Neuronal stem cell (in vitro differentiated cells): ENCODE data around the gene RIN2.

Source experiments
- DNase-seq: peaks from one replicate; pipeline ENCODE4 v3.0.0-alpha.2; 2013; ENCODE audit warnings: low spot score
- H2AFZ ChIP-seq: one replicate; pipeline ENCODE4 v1.6.1; 2013; ENCODE audit warnings: mild to moderate bottlenecking, low read length, inconsistent platforms
- H2AK5ac ChIP-seq: 2 replicates; pipeline ENCODE4 v1.6.1; 2013; ENCODE audit warnings: low read depth, mild to moderate bottlenecking, inconsistent platforms, low read length, moderate library complexity, mixed read lengths
- H2BK120ac ChIP-seq: 2 replicates; pipeline ENCODE4 v1.6.1; 2013; ENCODE audit warnings: low read depth, mild to moderate bottlenecking, inconsistent platforms, low read length, moderate library complexity, mixed read lengths
- H2BK12ac ChIP-seq: one replicate; pipeline ENCODE4 v1.6.1; 2013; ENCODE audit warnings: low read length, inconsistent platforms
- H2BK15ac ChIP-seq: 2 replicates; pipeline ENCODE4 v1.6.1; 2013; ENCODE audit warnings: mild to moderate bottlenecking, low read length, inconsistent platforms, mixed read lengths
- H2BK5ac ChIP-seq: one replicate; pipeline ENCODE4 v1.6.1; 2013; ENCODE audit warnings: inconsistent platforms, mild to moderate bottlenecking, low read length, moderate library complexity
- H3K14ac ChIP-seq: one replicate; pipeline ENCODE4 v1.6.1; 2013; ENCODE audit warnings: low read length, inconsistent platforms
- H3K18ac ChIP-seq: 2 replicates; pipeline ENCODE4 v1.6.1; 2013; ENCODE audit warnings: low read length, inconsistent platforms
- H3K23ac ChIP-seq: 2 replicates; pipeline ENCODE4 v1.6.1; 2013; ENCODE audit warnings: low read depth, mild to moderate bottlenecking, mixed read lengths, low read length, inconsistent platforms; ENCODE audit not compliant: poor library complexity
- H3K27ac ChIP-seq: replicated peaks from 3 replicates; pipeline ENCODE4 v1.5.1; 2013; ENCODE audit warnings: low read length, inconsistent platforms
- H3K27me3 ChIP-seq, 3 experiments: 2 replicates each; pipeline ENCODE4 v1.6.1; 2013; ENCODE audit warnings: low read length in 3 of 3, mild to moderate bottlenecking in 2 of 3, inconsistent platforms in 1 of 3, low read depth in 1 of 3, mixed read lengths in 1 of 3, moderate library complexity in 1 of 3; ENCODE audit not compliant: control insufficient read depth in 3 of 3, insufficient read depth in 3 of 3
- H3K36me3 ChIP-seq, 2 donors: replicated peaks in 1 of 2; 2 replicates each; pipeline ENCODE4 v1.6.1; 2013; ENCODE audit warnings: low read length in 2 of 2; ENCODE audit not compliant: control insufficient read depth in 2 of 2, insufficient read depth in 2 of 2
- H3K4ac ChIP-seq: 2 replicates; pipeline ENCODE4 v1.6.1; 2013; ENCODE audit warnings: inconsistent platforms, mild to moderate bottlenecking, low read length, moderate library complexity
- H3K4me1 ChIP-seq, 2 donors: 1 replicate in 1 of 2; 2 replicates in 1 of 2; pipeline ENCODE4 v1.6.1; 2013; ENCODE audit warnings: low read length in 2 of 2, low read depth in 1 of 2; ENCODE audit not compliant: control insufficient read depth in 2 of 2, insufficient read depth in 1 of 2
- H3K4me2 ChIP-seq: one replicate; pipeline ENCODE4 v1.6.1; 2013; ENCODE audit warnings: mild to moderate bottlenecking, low read length, inconsistent platforms; ENCODE audit not compliant: insufficient read depth, poor library complexity, severe bottlenecking
- H3K4me3 ChIP-seq, 2 donors: 2 replicates each; pipeline ENCODE4 v1.5.1; 2013; ENCODE audit warnings: low read length in 2 of 2, mild to moderate bottlenecking in 2 of 2, inconsistent platforms in 1 of 2, moderate library complexity in 1 of 2
- H3K79me1 ChIP-seq: one replicate; pipeline ENCODE4 v1.6.1; 2013; ENCODE audit warnings: low read depth, mild to moderate bottlenecking, inconsistent platforms, low read length, moderate library complexity
- H3K9ac ChIP-seq: one replicate; pipeline ENCODE4 v1.6.1; 2013; ENCODE audit warnings: mild to moderate bottlenecking, low read depth, low read length, inconsistent platforms; ENCODE audit not compliant: poor library complexity
- H3K9me3 ChIP-seq, 2 donors: replicated peaks in 1 of 2; 2 replicates each; pipeline versions ENCODE3 to v1.6.1; 2013; ENCODE audit warnings: low read length in 2 of 2, mild to moderate bottlenecking in 2 of 2, inconsistent platforms in 1 of 2, low read depth in 1 of 2, mixed read lengths in 1 of 2, moderate library complexity in 1 of 2; ENCODE audit not compliant: control insufficient read depth in 2 of 2, insufficient read depth in 1 of 2
- H4K8ac ChIP-seq: one replicate; pipeline ENCODE4 v1.6.1; 2013; ENCODE audit warnings: low read depth, mild to moderate bottlenecking, inconsistent platforms, low read length, moderate library complexity
- H4K91ac ChIP-seq: one replicate; pipeline ENCODE4 v1.6.1; 2013; ENCODE audit warnings: low read length, low read depth, mild to moderate bottlenecking, inconsistent platforms; ENCODE audit not compliant: poor library complexity
- WGBS, 2 donors: extraction: QIAGEN DNeasy Blood & Tissue Kit; methylation state at CpG; one replicate each; pipeline ENCODE4 v1.1.7; 2013; ENCODE audit warnings: missing lambda C conversion rate in 2 of 2, mixed read lengths in 1 of 2; ENCODE audit not compliant: insufficient read length in 2 of 2, insufficient replicate concordance in 1 of 2; ENCODE audit errors: extremely low coverage in 2 of 2; 5-methylcytosine and 5-hydroxymethylcytosine counted together

The RIN2 gene

DNA sequence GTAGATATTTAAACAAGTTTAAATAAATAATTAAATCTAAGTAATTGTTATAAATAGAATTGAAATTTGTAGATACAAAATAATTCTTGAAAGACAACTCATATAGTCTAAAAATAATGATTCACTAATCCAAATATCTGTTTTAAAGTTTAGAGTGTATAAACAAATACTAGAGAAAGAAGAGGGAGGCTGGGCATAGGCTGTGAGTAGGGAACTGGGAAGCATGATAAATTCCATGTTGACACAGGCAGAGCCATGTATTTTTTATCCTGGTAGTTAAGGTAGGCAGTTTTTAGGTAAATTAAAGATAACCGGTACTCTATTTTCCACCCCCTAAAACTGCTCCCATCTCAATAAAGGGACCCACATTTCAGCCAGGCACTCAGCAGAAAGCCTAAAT, 11.7 kb upstream of the RIN2 start:
- no peak overlapping the region for H2BK5ac ChIP-seq
- H2AFZ ChIP-seq: no peak overlapping the region
- no peak overlapping the region for H2BK12ac ChIP-seq
- no peak overlapping the region for H3K14ac ChIP-seq
- H3K79me1 ChIP-seq: no peaks in the 10 kb centered on the region
- no peak overlapping the region for H3K9ac ChIP-seq
- H3K18ac ChIP-seq: no peak overlapping the region
- no peak overlapping the region for H2AK5ac ChIP-seq
- no peak overlapping the region for H4K91ac ChIP-seq
- H4K8ac ChIP-seq: no peak overlapping the region
- H3K4me3 ChIP-seq: no peak overlapping the region
- no peak overlapping the region for H3K4ac ChIP-seq
- DNase-seq: no peak
- peaks cover 0 to 5% of the 10 kb centered on the region in 2 donors for H3K9me3 ChIP-seq
- no peaks in the 10 kb centered on the region for H3K36me3 ChIP-seq
- no peaks in the 10 kb centered on the region for H3K27me3 ChIP-seq
- no CpG with 5 or more reads among the region's 1 CpG for WGBS, 2 donors
- H3K23ac ChIP-seq: no peak overlapping the region
- H3K4me1 ChIP-seq: peaks cover 0 to 20% of the 10 kb centered on the region in 2 donors
- H2BK15ac ChIP-seq: no peak overlapping the region
- no peak overlapping the region for H3K27ac ChIP-seq
- no peak overlapping the region for H2BK120ac ChIP-seq
- H3K4me2 ChIP-seq: no peak overlapping the region

DNA sequence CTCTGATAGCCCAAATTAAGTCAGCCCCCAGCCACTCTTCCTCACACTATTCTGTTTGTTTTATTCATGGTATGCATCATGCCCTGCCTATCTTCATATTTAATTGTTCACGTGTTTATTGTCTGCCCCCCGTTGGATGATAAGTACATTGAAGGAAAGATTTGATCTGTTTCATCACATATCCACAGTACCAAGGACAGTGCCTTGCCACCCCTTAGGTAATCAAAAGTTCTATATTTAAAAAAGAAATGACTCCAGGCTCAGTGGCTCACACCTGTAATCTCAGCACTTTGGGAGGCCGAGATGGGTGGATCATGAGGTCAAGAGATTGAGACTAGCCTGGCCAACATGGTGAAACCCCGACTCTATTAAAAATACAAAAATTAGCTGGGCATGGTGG, 10.2 kb upstream of the RIN2 start:
- no CpG with 5 or more reads among the region's 4 CpGs for WGBS, 2 donors
- H2BK15ac ChIP-seq: no peak overlapping the region

GRCh38 chr20:19748681-19749080, 9.4 kb upstream of the RIN2 start:
- Histone ChIP-seq H3K4me1 (peaks cover 0 to 16% of the 10 kb centered on the region in 2 donors), H3K79me1 (no peaks in the 10 kb centered on the region), H4K8ac (no peak overlapping the region), H2BK15ac (no peak overlapping the region), H3K4me2 (no peak overlapping the region), H3K4me3 (no peak overlapping the region), H3K14ac (no peak overlapping the region), H3K27ac (no peak overlapping the region), H2BK120ac (no peak overlapping the region), H3K9ac (no peak overlapping the region), H3K4ac (no peak overlapping the region), H3K23ac (no peak overlapping the region), H2AFZ (no peak overlapping the region), H3K36me3 (no peaks in the 10 kb centered on the region), H3K18ac (no peak overlapping the region), H2BK12ac (no peak overlapping the region), H4K91ac (no peak overlapping the region), H2BK5ac (no peak overlapping the region), H2AK5ac (no peak overlapping the region), H3K27me3 (no peaks in the 10 kb centered on the region), H3K9me3 (peaks cover 0 to 5% of the 10 kb centered on the region in 2 donors)
- no peak for DNase-seq
- WGBS, 2 donors: no CpG with 5 or more reads among the region's 2 CpGs

More for the DNA sequence above, 10.2 kb upstream of the RIN2 start:
- H3K27ac ChIP-seq: no peak overlapping the region
- DNase-seq: no peak
- H2BK120ac ChIP-seq: no peak overlapping the region
- no peak overlapping the region for H2BK5ac ChIP-seq
- H3K4me2 ChIP-seq: no peak overlapping the region
- H3K9ac ChIP-seq: no peak overlapping the region
- H3K9me3 ChIP-seq: peaks cover 0 to 5% of the 10 kb centered on the region in 2 donors
- H2AK5ac ChIP-seq: no peak overlapping the region
- H3K14ac ChIP-seq: no peak overlapping the region
- H3K4ac ChIP-seq: no peak overlapping the region
- no peak overlapping the region for H4K8ac ChIP-seq
- no peak overlapping the region for H3K23ac ChIP-seq
- H3K79me1 ChIP-seq: no peaks in the 10 kb centered on the region
- no peak overlapping the region for H4K91ac ChIP-seq
- H3K36me3 ChIP-seq: no peaks in the 10 kb centered on the region
- no peak overlapping the region for H2BK12ac ChIP-seq
- no peak overlapping the region for H3K4me3 ChIP-seq
- H2AFZ ChIP-seq: no peak overlapping the region
- H3K4me1 ChIP-seq: peaks cover 0 to 20% of the 10 kb centered on the region in 2 donors
- no peak overlapping the region for H3K18ac ChIP-seq
- no peaks in the 10 kb centered on the region for H3K27me3 ChIP-seq

DNA sequence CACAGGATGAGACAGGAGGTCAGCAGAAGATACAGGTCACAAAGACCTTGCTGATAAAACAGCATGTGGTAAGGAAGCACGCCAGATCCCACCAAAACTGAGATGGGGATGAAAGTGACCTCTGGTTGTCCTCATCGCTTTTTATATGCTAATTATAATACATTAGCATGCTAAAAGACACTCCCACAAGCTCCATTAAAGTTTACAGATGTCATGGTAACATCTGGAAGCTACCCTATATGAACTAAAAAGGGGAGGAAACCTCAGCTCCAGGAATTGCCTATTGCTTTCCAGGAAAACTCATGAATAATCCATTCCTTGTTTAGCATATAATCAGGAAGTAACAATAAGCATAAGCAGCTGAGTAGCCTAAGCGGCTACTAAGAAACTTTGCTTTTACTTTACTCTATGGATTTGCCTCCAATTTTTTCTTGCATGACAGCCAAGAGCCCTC, 8.4 kb upstream of the RIN2 start:
- no CpG with 5 or more reads among the region's 3 CpGs for WGBS, 2 donors
- H2BK5ac ChIP-seq: no peak overlapping the region
- H2AFZ ChIP-seq: no peak overlapping the region
- no peak overlapping the region for H3K27ac ChIP-seq
- no peaks in the 10 kb centered on the region for H3K79me1 ChIP-seq
- H3K9ac ChIP-seq: no peak overlapping the region
- H2BK15ac ChIP-seq: no peak overlapping the region
- H3K4me2 ChIP-seq: no peak overlapping the region
- peaks cover 0 to 5% of the 10 kb centered on the region in 2 donors for H3K9me3 ChIP-seq
- peaks cover 0 to 14% of the 10 kb centered on the region in 2 donors for H3K4me1 ChIP-seq
- no peak overlapping the region for H3K4me3 ChIP-seq
- H3K14ac ChIP-seq: no peak overlapping the region
- H2BK120ac ChIP-seq: no peak overlapping the region
- H4K91ac ChIP-seq: no peak overlapping the region
- no peak overlapping the region for H2BK12ac ChIP-seq
- H3K4ac ChIP-seq: no peak overlapping the region
- DNase-seq: no peak
- no peak overlapping the region for H2AK5ac ChIP-seq
- H3K27me3 ChIP-seq: no peaks in the 10 kb centered on the region
- H3K23ac ChIP-seq: no peak overlapping the region
- H3K18ac ChIP-seq: no peak overlapping the region
- no peak overlapping the region for H4K8ac ChIP-seq
- H3K36me3 ChIP-seq: no peaks in the 10 kb centered on the region
